ENCODE results near the gene HES2.
"Not testable (repeated sequence)": the region's sequence is repeated elsewhere in the genome, so short reads cannot be mapped to it uniquely, and the experiment has no call there.

The HES2 gene

GRCh38 chr1:6438047-6438525 is 18.4 kb upstream of the HES2 start:
- no peak overlapping the region for H3K27ac ChIP-seq
- in situ Hi-C loops (cut with HindIII; ENCODE audit: low pct_ligation_motif_present, low sequenced_read_pairs): no loop called here
- TF ChIP-seq, protein P1, sequence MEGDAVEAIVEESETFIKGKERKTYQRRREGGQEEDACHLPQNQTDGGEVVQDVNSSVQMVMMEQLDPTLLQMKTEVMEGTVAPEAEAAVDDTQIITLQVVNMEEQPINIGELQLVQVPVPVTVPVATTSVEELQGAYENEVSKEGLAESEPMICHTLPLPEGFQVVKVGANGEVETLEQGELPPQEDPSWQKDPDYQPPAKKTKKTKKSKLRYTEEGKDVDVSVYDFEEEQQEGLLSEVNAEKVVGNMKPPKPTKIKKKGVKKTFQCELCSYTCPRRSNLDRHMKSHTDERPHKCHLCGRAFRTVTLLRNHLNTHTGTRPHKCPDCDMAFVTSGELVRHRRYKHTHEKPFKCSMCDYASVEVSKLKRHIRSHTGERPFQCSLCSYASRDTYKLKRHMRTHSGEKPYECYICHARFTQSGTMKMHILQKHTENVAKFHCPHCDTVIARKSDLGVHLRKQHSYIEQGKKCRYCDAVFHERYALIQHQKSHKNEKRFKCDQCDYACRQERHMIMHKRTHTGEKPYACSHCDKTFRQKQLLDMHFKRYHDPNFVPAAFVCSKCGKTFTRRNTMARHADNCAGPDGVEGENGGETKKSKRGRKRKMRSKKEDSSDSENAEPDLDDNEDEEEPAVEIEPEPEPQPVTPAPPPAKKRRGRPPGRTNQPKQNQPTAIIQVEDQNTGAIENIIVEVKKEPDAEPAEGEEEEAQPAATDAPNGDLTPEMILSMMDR (IDR thresholded peaks at IDR 0.05; ENCODE audit: low read depth, low read length, missing control alignments): peak; percentile 91
- H3K27me3 ChIP-seq (replicated peaks): peaks cover 15% of the 10 kb centered on the region
- no peaks in the 10 kb centered on the region for H3K36me3 ChIP-seq (replicated peaks)
- H3K4me3 ChIP-seq (ENCODE audit: low read depth, low read length): no peak overlapping the region
- DNase-seq: no peak

GRCh38 chr1:6437012-6437700 is 17.4 kb upstream of the HES2 start:
- H3K36me3 ChIP-seq (replicated peaks); in situ Hi-C loops (cut with HindIII; ENCODE audit: low pct_ligation_motif_present, low sequenced_read_pairs); DNase-seq; H3K27ac ChIP-seq; H3K4me3 ChIP-seq (ENCODE audit: low read depth, low read length): not testable (repeated sequence)
- TF ChIP-seq, protein P1 (IDR thresholded peaks at IDR 0.05; ENCODE audit: low read depth, low read length, missing control alignments): peak; percentile 41
- H3K27me3 ChIP-seq (replicated peaks): peaks cover 15% of the 10 kb centered on the region

DNA sequence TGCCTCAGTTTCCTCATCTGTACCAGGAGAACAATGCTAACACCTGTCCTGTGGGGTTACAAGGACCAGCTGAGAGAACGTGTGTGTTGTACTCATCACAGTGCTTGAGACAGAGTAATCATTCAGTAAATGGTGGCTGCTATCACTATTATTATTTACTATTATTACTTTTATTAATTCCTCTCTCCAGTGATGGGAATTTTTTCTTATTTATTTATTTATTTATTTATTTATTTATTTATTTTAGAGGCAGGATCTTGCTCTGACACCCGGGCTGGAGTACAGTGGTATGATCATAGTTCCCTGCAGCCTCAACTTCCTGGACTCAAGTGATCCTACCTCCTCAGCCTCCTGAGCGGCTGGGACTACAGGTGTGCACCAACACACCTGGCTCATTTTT is 16.6 kb upstream of the HES2 start:
- H3K36me3 ChIP-seq (replicated peaks); H3K4me3 ChIP-seq (ENCODE audit: low read depth, low read length); DNase-seq; H3K27ac ChIP-seq; in situ Hi-C loops (cut with HindIII; ENCODE audit: low pct_ligation_motif_present, low sequenced_read_pairs): not testable (repeated sequence)
- H3K27me3 ChIP-seq (replicated peaks): peaks cover 14% of the 10 kb centered on the region

GRCh38 chr1:6435547-6435946 is 15.8 kb upstream of the HES2 start:
- no peak for DNase-seq
- in situ Hi-C loops (cut with HindIII; ENCODE audit: low pct_ligation_motif_present, low sequenced_read_pairs): no loop called here
- H3K4me3 ChIP-seq (ENCODE audit: low read depth, low read length): no peak overlapping the region
- TF ChIP-seq, protein P1 (IDR thresholded peaks at IDR 0.05; ENCODE audit: low read depth, low read length, missing control alignments): no peak
- H3K27ac ChIP-seq: no peak overlapping the region
- peaks cover 11% of the 10 kb centered on the region for H3K27me3 ChIP-seq (replicated peaks)
- no peaks in the 10 kb centered on the region for H3K36me3 ChIP-seq (replicated peaks)

GRCh38 chr1:6435129-6435528 is 15.4 kb upstream of the HES2 start:
- TF ChIP-seq, protein P1 (IDR thresholded peaks at IDR 0.05; ENCODE audit: low read depth, low read length, missing control alignments): no peak
- H3K36me3 ChIP-seq (replicated peaks): no peaks in the 10 kb centered on the region
- H3K27me3 ChIP-seq (replicated peaks): peaks cover 11% of the 10 kb centered on the region
- H3K4me3 ChIP-seq (ENCODE audit: low read depth, low read length): no peak overlapping the region
- H3K27ac ChIP-seq: no peak overlapping the region
- in situ Hi-C loops (cut with HindIII; ENCODE audit: low pct_ligation_motif_present, low sequenced_read_pairs): no loop called here
- DNase-seq: no peak

DNA sequence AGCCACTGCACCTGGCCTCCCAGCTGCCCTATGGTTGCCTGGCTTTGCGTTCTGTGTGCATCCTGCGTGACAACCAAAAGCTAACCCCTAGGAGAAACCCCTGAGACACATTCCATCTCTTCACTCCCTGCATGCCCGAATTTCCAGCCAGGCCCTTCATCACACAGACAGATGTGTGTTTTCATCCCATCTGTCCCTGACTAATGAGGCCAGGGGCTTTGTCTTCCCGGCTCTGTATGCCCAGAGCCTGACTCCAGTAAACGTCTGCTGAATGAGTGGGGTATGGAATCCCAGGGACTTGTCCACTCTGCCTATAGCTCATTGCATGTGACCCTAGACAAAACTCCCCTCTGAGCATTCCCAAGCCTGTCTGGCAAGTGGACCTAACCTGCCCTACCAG is 14.5 kb upstream of the HES2 start:
- Histone ChIP-seq H3K36me3 (replicated peaks) (no peaks in the 10 kb centered on the region), H3K27ac (no peak overlapping the region), H3K27me3 (replicated peaks) (peaks cover 16% of the 10 kb centered on the region), H3K4me3 (ENCODE audit: low read depth, low read length) (no peak overlapping the region)
- TF ChIP-seq, protein P1 (IDR thresholded peaks at IDR 0.05; ENCODE audit: low read depth, low read length, missing control alignments): no peak
- in situ Hi-C loops (cut with HindIII; ENCODE audit: low pct_ligation_motif_present, low sequenced_read_pairs): no loop called here
- DNase-seq: no peak

DNA sequence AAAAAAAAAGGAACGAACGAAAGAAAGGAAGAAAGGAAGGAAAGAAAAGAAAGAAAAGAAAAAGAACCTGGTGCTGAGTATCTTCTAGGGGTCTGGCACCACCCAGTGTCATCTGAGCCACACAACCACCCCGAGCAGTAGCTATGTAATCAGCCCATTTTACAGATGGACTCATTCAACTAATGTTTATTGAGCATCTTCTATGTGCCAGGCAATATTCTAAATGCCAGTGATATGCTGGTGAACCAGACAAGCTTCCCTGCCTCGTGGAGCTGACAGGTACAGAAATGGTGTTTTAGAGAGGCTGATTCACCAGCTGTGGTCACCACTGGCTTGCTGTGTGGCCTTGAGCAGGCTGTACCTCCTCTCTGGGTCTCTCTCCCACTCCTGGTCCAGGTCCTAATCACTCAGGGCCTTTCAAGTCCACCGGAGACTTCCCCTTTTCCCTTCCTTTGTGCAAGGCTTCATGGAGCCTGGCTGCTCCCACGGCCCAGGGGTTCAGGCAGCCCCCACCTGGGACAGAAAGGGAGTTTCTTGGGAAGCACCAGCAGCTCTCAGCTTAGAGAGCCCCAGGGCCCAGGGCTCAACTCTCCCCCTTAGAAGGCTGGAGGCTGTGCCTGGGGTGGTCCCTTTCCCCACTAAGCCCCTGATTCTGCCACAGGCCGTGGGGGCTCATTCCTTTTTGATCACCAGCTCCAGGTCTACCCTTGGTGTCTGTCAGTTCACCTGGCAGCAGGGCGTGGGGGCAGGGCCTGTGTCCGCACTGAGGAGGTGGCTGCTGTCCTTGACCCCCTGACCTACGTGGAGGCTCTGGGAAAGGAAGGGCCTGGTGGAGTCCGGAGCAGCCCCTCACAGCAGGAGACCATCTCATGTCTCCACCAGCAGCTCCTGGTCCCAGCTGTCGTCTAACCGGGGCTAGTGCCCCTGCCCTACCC is 12.2 kb upstream of the HES2 start:
- H3K4me3 ChIP-seq (ENCODE audit: low read depth, low read length); DNase-seq; in situ Hi-C loops (cut with HindIII; ENCODE audit: low pct_ligation_motif_present, low sequenced_read_pairs); H3K36me3 ChIP-seq (replicated peaks); H3K27ac ChIP-seq: not testable (repeated sequence)
- H3K27me3 ChIP-seq (replicated peaks): peaks cover 10% of the 10 kb centered on the region

- H3K4me3 ChIP-seq (ENCODE audit: low read depth, low read length); in situ Hi-C loops (cut with HindIII; ENCODE audit: low pct_ligation_motif_present, low sequenced_read_pairs); H3K27ac ChIP-seq; DNase-seq; H3K36me3 ChIP-seq (replicated peaks): not testable (repeated sequence)
- peaks cover 22% of the 10 kb centered on the region for H3K27me3 ChIP-seq (replicated peaks)
Measured at GRCh38 chr1:6429660-6430411, 10.1 kb upstream of the HES2 start.
